HL-60/S4 (cell line): Measurements from ENCODE around the gene PCSK6.

Experiments used
- in situ Hi-C: fragments of 300-500 bp; cut with MboI; formaldehyde crosslinking; loops from 2 replicates; pipeline ENCODE4 v1.14.3; 2022; ENCODE audit warnings: low sequenced_read_pairs

PCSK6 gene

DNA sequence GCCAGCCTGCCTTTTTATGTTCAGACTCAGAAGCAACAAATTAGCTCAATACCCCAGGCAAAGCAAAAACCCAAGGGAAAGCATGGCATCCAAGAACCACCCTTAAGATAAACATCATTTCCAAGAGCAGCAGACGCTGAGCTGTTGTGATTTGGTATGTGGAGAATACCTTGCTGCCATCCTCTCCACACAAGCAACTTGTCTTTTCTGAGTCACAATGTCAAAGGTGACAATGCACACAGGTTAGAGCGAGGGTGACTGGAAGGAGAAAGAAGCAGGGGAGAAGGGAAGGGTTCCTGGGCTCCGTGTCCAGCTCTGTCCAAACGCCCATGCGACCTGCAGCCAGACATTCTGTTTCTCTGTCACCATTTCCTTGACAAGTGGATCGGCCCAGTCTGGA is 6.0 kb downstream of the PCSK6 start:
- in situ Hi-C loops = no loop called here

DNA sequence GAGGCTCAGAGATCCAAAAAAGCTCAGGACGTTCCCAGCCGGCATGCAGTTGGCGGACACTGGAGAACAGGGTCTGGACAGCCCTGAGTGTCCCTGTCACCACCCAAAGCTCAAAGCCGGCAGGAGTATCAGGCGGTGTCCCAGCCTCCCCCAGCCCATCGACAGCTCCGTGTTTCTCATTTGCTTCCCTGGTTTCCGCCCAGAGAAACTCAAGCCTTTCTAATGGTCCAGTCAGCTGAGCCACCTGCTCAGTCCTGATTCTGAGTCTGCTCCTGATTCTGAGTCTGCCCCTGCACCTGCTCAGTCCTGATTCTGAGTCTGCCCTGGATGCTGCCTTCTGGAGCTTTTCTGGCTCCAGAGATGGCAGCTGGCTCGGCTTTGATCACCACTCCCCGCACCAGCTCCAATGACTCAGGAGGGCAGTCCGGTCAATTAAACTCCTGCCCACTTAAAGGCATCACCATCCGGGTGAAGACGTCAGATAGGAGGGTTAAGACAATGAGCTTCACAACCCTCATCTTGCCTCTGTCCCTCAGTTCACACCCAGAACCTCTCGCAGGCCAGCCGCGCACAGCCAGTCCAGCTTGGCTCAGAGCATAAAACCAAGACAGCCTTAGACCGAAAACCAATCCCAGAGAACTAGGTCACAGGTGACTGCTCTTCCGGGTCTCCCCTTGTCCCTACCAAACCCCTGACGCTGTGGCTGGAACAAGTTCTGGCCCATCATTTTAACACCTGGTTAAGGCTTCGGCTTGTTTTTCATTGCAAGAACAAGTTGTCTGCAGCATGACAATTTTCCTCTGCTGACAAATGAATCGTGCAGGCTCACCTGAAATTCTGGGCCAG is 6.8 kb downstream of the PCSK6 start:
- in situ Hi-C loops = no loop called here

DNA sequence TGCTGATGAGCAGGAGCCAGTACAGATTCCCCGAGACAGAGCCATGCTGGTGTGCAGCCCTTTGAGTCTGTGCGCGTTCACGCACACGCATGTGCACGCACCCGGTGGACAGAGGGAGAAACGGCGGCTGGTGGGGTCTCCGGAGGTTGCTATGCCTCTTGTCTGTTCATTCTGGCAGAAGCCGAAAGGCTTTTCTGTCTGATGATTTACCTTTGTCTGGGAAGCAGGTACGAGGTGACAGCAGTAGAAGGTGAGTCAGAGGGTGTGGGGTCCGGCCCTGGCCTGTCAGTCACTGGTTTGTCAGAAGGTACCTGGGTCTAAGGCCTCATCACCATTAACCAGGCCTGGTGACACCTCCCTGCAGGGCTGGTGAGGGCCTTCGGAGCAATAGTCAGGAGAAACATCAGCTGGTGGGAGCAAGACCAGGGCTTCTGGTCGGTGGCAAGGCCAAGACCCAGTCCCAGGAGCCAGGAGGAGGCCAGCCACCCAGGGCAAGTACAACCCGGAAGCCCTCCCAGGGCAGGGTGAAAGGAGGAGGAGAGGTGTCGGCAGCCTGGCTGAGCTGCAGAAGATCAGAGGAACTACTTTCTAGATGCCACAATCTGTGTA is 7.5 kb downstream of the PCSK6 start:
- in situ Hi-C loops = no loop called here

DNA sequence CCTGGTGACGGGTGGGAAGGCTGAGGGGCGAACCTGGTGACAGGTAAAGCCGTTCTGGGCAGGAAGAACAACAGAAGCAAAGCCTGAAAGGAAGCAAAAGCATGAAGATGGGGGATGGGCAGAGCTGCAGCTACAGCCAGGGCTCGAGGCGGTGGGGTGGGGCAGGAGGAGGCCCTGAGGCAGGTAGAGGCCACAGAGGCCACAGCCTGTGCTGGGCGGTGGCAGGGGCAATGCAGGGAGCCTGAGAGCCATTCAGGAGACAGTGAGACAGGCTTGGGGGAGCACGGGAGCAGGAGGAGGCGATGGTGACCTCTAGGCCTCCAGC is 8.2 kb downstream of the PCSK6 start:
- in situ Hi-C loops = no loop called here

DNA sequence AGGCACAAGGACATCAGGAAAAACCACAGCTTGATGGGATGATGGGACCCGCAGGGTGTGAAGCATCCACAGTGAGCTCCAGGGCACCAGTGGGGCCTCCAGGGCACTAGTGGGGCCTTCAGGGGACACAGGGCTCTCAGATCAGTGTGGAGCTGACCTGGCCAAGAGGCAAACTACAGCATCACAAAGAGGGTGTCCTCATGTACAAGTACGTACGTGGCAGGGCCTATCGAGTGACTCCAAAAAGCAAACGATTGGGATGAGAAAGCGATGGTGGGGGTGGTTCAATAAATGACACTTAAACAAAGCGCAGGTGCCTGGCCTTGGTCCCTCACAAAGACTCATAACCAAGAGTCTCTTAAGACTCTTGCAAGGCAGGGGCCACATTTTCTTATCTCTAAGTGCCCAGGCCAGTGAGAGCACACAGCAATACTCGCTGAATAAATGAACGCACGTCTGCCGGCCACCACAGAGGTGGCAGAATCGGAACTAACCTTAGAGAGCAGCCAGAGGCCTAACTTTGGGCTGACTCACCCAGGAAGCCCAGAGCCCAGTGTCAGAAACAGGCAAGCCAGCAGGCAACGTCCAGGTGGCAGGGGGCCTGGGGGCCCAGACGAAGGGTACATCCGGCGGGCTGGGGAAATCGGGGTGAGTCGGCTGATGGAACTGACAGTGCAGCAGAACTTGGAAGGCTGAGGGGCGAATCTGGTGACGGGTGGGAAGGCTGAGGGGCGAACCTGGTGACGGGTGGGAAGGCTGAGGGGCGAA is 8.7 kb downstream of the PCSK6 start:
- in situ Hi-C loops = no loop called here

DNA sequence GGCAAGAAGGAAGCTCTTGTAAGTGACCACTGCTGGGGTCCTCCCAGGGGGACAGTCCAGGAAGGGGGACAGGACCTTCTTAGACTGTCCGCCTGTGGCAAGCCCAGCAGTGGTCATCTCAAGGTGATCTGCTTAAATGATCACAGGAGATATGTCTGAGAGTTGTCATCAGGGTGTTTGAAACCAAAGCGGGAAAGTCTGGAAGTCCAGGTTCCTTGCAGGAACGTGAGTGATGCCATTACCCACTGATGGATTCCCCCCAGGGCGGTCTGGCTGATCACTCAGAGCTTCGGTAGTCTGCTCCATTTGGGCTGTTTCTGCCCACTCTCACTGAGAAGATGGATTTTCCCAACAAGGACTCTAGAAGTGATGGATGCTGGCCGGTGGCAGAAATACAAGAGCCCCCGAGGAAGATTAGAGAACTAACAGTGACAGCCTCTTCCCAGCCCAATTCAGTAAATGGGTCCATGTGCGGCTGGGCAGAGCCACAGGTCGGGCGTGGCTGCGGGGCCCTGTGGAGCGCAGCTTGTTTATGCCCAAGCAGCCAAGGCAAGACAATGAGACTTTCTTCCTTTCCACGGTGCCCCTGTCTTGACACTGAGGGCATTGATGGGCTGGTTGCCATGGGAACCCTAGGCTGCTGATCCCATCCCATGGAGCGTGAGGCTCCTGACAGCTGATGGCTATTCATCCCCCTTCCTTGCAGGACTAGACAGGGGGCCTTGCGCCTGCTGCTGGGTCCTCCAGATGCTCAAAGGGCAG is 9.5 kb downstream of the PCSK6 start:
- in situ Hi-C loops = no loop called here

- in situ Hi-C loops = no loop called here
Observed at GRCh38 chr15:101479342-101479845, 10.1 kb downstream of the PCSK6 start.

DNA sequence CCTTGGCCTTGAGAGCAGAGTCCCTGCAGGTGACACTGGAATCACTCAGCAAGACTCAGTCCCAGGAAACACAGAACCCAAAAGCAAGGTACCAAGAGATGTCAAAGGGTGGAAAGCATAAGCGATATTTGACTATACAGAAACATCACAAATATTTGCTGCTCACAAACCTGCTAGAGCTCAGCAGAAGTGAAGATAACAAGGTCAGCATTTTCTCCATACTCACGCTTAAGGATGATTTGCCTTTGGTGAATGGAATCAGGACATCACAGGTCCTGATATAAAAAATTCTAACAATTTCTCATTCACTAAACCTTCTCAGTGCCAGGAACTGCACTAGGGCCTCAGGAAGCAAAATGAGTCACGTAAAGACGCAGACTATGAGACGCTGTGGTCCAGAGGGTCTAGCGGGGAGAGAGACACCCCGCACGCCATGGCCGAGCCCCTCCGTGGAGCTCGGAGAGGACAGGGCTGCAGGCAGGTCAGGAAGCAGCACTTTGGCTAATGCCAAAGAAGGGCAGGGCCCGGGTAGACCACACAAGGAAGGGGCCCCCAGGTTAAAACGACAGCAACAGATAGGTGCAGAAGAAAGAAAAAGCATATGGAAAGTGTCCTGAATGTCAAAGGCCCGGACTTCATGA is 10.7 kb downstream of the PCSK6 start:
- in situ Hi-C loops = no loop called here

GRCh38 chr15:101477851-101478362 is 11.6 kb downstream of the PCSK6 start:
- in situ Hi-C loops = no loop called here

DNA sequence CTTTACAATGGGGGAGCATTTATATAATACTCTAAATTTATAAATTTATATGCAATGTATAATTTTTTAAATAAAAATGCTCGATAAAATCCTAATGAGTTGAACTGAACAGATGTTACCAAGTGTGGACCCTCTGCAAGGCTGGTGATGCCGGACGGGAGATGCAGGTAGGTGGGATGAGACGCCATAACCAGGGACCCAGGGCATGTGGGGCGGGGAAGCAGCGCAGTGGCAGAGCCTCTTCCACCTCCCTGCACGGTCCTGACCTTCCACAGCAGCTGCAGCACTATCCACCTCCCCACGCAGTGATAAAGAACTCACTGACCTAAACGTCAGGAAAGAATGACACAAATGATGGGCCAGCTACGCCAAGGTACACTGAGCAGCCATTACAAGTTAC is 12.8 kb downstream of the PCSK6 start:
- in situ Hi-C loops = no loop called here

DNA sequence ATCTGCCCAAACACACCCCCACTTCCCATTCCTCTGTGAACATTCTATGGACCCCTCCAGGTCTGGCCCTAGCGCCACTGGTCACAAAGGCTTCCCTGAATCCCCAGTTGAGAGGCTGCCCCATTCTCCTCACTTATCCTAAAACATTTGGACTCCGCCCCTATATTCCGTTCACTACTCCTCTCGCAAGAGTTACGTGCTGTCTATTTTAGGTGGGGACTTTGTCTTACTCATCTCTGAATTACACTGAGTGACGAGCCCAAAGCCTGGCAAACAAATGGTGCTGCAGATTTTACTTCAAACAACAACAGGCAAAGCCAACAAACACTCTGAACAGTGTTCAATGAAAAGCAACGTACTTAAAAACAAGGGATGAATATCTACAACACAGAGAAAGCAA is 14.5 kb downstream of the PCSK6 start:
- in situ Hi-C loops = no loop called here

- in situ Hi-C loops = no loop called here
Observed at GRCh38 chr15:101474233-101474632, 15.3 kb downstream of the PCSK6 start.

DNA sequence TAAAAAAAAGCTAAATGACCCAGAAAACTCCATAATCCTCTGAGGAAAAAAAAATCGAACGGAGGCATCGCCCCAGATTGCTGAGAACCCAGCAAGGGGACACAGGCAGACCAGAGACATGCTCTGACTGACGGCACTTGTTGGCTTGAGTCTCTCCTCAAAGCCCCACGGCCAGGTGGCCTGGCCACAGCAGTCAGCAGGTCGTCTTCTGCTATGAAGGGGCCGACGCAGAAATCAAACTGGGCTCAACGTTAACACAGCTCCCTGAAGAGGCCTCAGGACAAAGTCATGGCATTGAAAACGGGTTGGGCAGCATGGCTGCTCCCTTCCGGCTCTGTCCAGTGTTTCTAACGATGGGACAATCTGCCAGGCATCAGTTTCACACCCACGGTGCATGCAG is 17.5 kb downstream of the PCSK6 start:
- in situ Hi-C loops = no loop called here

DNA sequence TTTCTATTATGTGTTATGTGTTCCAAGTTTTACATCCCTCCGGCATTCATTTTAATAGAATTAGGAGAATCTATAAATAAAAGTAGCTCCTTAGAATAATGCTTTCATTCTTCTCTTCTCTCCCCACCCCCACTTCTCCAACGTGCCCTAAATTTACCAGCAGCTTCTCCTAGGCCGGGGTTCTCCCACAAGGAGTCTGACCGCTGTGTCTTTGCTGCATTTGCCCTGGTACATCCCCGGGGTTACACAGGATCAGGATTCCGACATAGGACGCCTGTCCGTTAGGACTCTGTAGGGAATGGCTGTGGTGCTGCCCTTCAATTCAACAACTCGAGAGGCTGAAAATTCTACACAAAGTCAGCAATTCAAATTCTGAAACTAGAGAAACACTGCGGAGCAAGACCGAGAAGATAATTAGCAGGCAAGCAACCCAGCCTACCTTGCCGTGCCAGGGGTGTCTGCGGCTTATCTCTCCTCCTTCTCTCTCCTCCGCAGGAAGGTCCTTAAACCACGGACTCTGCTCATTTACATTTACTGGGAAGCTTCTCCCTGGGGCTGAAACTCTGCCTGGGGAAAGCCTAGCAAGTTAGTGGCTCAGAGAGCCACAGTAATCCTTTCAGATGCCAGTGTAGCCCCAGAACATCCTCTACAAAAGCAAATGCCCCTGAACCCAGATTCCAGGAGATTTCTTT is 18.8 kb downstream of the PCSK6 start:
- in situ Hi-C loops = no loop called here

DNA sequence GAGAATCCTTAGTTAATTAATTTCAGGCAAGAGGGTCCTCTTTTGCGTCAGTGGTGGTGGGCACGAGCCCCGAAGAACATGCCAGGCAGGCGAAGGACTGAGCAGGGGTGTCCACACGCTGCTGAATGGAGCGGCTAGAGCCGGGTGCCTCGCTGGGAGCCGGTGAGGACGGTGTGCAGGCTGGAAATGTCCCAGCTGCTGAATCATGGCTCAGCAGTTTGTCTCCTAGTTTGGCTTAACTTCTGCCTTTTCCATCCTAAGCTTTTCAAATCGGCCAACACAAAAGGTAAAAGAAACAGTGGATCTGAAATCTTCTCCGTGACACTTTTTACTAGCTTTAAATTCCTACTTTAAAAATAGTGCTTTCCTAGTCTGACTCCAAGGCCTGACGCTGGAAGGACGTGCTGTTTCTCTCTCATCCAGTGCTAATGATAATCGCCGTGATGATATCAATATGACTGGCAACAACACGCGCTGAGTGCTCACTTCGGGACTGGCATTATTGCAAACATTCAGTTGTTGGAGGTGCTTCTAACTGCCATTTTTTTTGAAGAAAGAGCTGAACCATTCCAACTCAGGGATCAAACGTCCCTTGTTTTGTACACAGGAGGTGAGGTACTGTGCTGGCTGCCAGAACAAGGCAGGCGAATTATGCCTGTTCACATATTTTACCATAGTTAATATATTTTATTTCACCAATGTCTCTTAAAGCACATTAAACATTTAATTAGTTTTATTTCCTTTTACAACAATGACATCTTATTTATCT is 19.8 kb downstream of the PCSK6 start:
- in situ Hi-C loops = no loop called here

GRCh38 chr15:101466188-101466587 is 23.3 kb downstream of the PCSK6 start:
- in situ Hi-C loops = no loop called here

- in situ Hi-C loops = no loop called here
Observed at GRCh38 chr15:101464999-101465669, 24.4 kb downstream of the PCSK6 start.

DNA sequence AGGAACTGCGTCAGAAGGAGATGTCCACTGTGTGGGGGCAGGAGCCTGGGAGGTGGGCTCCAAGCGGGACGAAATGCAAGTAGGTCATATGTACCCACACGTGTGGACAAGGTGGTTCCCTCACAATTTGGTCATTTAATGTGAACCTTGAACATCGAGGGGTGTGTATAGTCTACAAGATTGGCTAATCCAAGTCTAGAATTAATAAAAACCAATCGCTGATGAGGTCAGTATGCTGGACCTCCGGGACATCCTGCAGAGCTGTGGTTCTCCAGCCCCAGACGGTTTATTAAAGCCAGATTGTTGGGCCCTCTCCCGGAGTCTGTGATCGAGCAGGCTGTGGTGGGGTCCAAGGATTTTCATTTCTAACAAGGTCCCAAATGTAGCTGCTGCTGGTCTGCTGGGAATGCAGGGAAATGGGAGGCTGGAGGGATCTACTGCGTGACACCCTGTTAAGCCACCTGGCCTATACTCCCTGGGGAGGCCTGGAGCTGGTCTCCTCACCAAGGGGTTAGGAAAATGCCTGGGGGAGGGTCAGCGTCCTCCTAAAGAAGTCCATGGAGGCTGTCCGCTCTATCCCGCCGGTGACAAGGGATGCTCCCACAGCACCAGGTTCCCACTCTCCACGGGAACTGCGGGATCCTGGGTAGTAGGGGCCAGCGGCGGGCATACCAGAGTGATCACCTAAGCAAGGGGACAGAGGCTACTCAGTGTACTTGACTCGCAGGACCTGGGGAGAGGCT is 25.1 kb downstream of the PCSK6 start:
- in situ Hi-C loops = no loop called here
